HCT116 (cell line): Measurements from ENCODE around the gene THADA.

Experiments used
- CEBPB ChIP-seq: IDR thresholded peaks from 2 replicates; pipeline ENCODE4 v1.6.1; 2012; ENCODE audit warnings: low read depth
- CTCF ChIP-seq, 3 experiments: fragments of 200-600 bp in 1 of 3; sonication (generic) in 1 of 3; IDR thresholded peaks in 2 of 3; conservative IDR thresholded peaks in 1 of 3; 2 replicates each; pipeline ENCODE4 v1.5.1; 2012 to 2017; ENCODE audit warnings: low read depth in 2 of 3, low read length in 2 of 3, antibody characterized with exemption in 1 of 3, borderline replicate concordance in 1 of 3, control low read depth in 1 of 3, mild to moderate bottlenecking in 1 of 3, mixed read lengths in 1 of 3, mixed run types in 1 of 3, moderate library complexity in 1 of 3; ENCODE audit not compliant: insufficient read depth in 1 of 3
- EZH2 ChIP-seq: fragments of 200-600 bp; sonication (generic); IDR thresholded peaks from 2 replicates; pipeline ENCODE4 v1.6.1; 2017; ENCODE audit warnings: antibody characterized with exemption, mixed run types
- EZH2phosphoT487 ChIP-seq: fragments of 200-600 bp; IDR thresholded peaks from 2 replicates; pipeline ENCODE4 v1.6.1; 2018; ENCODE audit warnings: antibody characterized with exemption, borderline replicate concordance
- POLR2A ChIP-seq: IDR thresholded peaks from 2 replicates; pipeline ENCODE4 v1.7.0; 2011; ENCODE audit warnings: borderline replicate concordance; ENCODE audit not compliant: insufficient read depth, insufficient read length; ENCODE audit errors: extremely low read depth
- POLR2AphosphoS5 ChIP-seq: IDR thresholded peaks from 2 replicates; pipeline ENCODE4 v1.6.1; 2011; ENCODE audit warnings: mild to moderate bottlenecking, low read depth, low read length, moderate library complexity
- SIN3A ChIP-seq: IDR thresholded peaks from 2 replicates; pipeline ENCODE4 v1.6.1; 2012; ENCODE audit warnings: low read depth
- YY1 ChIP-seq: IDR thresholded peaks from 2 replicates; pipeline ENCODE4 v1.6.1; 2011; ENCODE audit warnings: low read length, low read depth, moderate library complexity, mild to moderate bottlenecking; ENCODE audit not compliant: insufficient replicate concordance; ENCODE audit errors: extremely low read depth

- TF ChIP-seq YY1: no peak
- TF ChIP-seq SIN3A: no peak
- no peak for TF ChIP-seq EZH2
- TF ChIP-seq POLR2A: no peak
- TF ChIP-seq CTCF (IDR thresholded peaks at IDR 0.05 in 2 of 3, conservative IDR thresholded peaks at IDR 0.05 in 1 of 3; ENCODE audit: borderline replicate concordance in 1 of 3, insufficient read depth in 1 of 3, low read depth in 2 of 3, low read length in 2 of 3): no peak
- TF ChIP-seq EZH2phosphoT487: no peak
- no peak for TF ChIP-seq CEBPB
- TF ChIP-seq POLR2AphosphoS5: no peak
Measured at GRCh38 chr2:43216629-43217028, 379.2 kb downstream of the THADA start.
